Airway epithelial cell (primary cell): ENCODE measurements around the gene FAM98A. TPM values are rescaled to one million over a fixed set of nuclear protein-coding genes. Genes with fewer than 3 reads are reported as not detected.

Source experiments
- total RNA-seq: library from RNA; depleted of rRNA; stranded (reverse); fragments of >200 nt; gene quantifications from 2 replicates; pipeline ENCODE4 v1.2.3, GENCODE V29; 2015

FAM98A gene
- 25.5 and 53.2 TPM in 2 replicates for total RNA-seq

GRCh38 chr2:33599175-33599942 lies at the start of gene FAM98A:
Gene FAM98A (minus strand): TSS chr2:33599299. CDS start chr2:33599221, 78 bp downstream.

Other genes with a start within 250 kb of the FAM98A start
- 0.19 and 0.56 TPM in 2 replicates for gene RASGRP3, start 122.7 kb downstream of the FAM98A start, total RNA-seq